ENCODE data around the gene EEA1. TPM values are rescaled to one million over a fixed set of nuclear protein-coding genes. Genes with fewer than 3 reads are reported as not detected.
"Not testable (repeated sequence)": the region's sequence is repeated elsewhere in the genome, so short reads cannot be mapped to it uniquely, and the experiment has no call there.

The EEA1 gene
- polyA plus RNA-seq (ENCODE audit: insufficient read length in 4 of 4) = 10 to 100 TPM; 15.0 to 18.7 (median 17.1) TPM

GRCh38 chr12:92928962-92929915, at the start of gene EEA1:
Gene EEA1 (minus strand): TSS chr12:92929295. CDS start chr12:92929066, 229 bp downstream.
- DNase-seq (ENCODE audit: low read depth in 4 of 4, low spot score in 3 of 4) = peak; percentile 91 to 93 (median 92)

- DNase-seq (ENCODE audit: low read depth in 4 of 4, low spot score in 3 of 4) = no peak
Observed at GRCh38 chr12:92978607-92979006, 49.5 kb upstream of the EEA1 start.

GRCh38 chr12:92977326-92977725, 48.2 kb upstream of the EEA1 start:
- DNase-seq (ENCODE audit: low read depth in 4 of 4, low spot score in 3 of 4) = no peak

- no peak for DNase-seq (ENCODE audit: low read depth in 4 of 4, low spot score in 3 of 4)
Observed at GRCh38 chr12:92974759-92975158, 45.7 kb upstream of the EEA1 start.

- no peak for DNase-seq (ENCODE audit: low read depth in 4 of 4, low spot score in 3 of 4)
Observed at GRCh38 chr12:92973614-92974013, 44.5 kb upstream of the EEA1 start.

GRCh38 chr12:92971859-92972524, 42.9 kb upstream of the EEA1 start:
- DNase-seq (ENCODE audit: low read depth in 4 of 4, low spot score in 3 of 4) = no peak

GRCh38 chr12:92968176-92968813, 39.2 kb upstream of the EEA1 start:
- no peak for DNase-seq (ENCODE audit: low read depth in 4 of 4, low spot score in 3 of 4)

GRCh38 chr12:92964378-92964777, 35.3 kb upstream of the EEA1 start:
- not testable (repeated sequence) for DNase-seq (ENCODE audit: low read depth in 4 of 4, low spot score in 3 of 4)

- DNase-seq (ENCODE audit: low read depth in 4 of 4, low spot score in 3 of 4) = no peak
Observed at GRCh38 chr12:92961949-92962348, 32.9 kb upstream of the EEA1 start.

- no peak for DNase-seq (ENCODE audit: low read depth in 4 of 4, low spot score in 3 of 4)
Observed at GRCh38 chr12:92955997-92956663, 27.0 kb upstream of the EEA1 start.

- DNase-seq (ENCODE audit: low read depth in 4 of 4, low spot score in 3 of 4) = no peak
Observed at GRCh38 chr12:92953747-92954146, 24.7 kb upstream of the EEA1 start.

- DNase-seq (ENCODE audit: low read depth in 4 of 4, low spot score in 3 of 4) = no peak
Observed at GRCh38 chr12:92952394-92952793, 23.3 kb upstream of the EEA1 start.

- no peak for DNase-seq (ENCODE audit: low read depth in 4 of 4, low spot score in 3 of 4)
Observed at GRCh38 chr12:92951006-92951405, 21.9 kb upstream of the EEA1 start.

- DNase-seq (ENCODE audit: low read depth in 4 of 4, low spot score in 3 of 4) = no peak
Observed at GRCh38 chr12:92950011-92950410, 20.9 kb upstream of the EEA1 start.

- no peak for DNase-seq (ENCODE audit: low read depth in 4 of 4, low spot score in 3 of 4)
Observed at GRCh38 chr12:92949466-92949865, 20.4 kb upstream of the EEA1 start.

GRCh38 chr12:92947589-92948215, 18.6 kb upstream of the EEA1 start:
- no peak for DNase-seq (ENCODE audit: low read depth in 4 of 4, low spot score in 3 of 4)

GRCh38 chr12:92945659-92946220, 16.6 kb upstream of the EEA1 start:
- DNase-seq (ENCODE audit: low read depth in 4 of 4, low spot score in 3 of 4) = no peak

- no peak for DNase-seq (ENCODE audit: low read depth in 4 of 4, low spot score in 3 of 4)
Observed at GRCh38 chr12:92943482-92944250, 14.6 kb upstream of the EEA1 start.

- DNase-seq (ENCODE audit: low read depth in 4 of 4, low spot score in 3 of 4) = no peak
Observed at GRCh38 chr12:92942905-92943304, 13.8 kb upstream of the EEA1 start.

Measured in right renal pelvis (tissue), 4 donors.